ENCODE measurements around the gene FRMD4A.

The FRMD4A gene

DNA sequence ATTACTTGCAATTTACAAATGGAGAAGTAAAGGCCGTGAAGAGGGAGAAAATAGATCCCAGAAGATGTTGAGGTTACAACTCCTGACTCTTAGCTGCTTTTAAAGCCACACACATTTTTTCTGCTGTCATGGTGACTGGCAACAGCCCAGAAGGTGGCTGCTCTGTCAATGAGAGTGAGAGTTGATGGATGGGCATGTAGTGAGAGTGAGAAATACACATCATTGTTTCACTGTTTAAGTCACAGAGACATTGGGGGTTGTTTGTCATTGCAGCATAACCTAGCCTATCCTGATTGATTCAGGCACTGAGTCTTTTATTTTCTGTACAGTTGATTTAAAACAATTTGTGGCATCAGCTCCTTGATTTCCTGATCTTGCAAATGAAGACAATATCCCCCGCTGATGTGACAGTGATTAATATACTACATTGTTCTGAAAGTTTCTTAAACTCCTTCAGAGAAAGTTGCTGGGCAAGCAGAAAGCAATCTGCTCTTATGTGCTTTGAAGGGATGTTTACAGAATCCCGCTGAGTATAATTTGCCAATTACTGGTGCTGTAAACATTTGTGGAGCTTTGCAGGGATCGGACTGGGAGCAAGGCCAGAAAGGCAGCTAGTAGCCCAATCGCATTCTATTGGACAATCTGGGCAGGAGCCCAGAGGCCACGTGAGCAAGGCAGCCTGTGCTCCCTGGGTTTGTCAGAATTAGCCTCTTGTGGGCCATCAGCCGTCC lies 514.4 kb downstream of the FRMD4A start:
- no peak overlapping the region for H3K4me3 ChIP-seq (ENCODE audit: low read depth, low read length)
- TF ChIP-seq POLR2A (IDR thresholded peaks at IDR 0.05; ENCODE audit: extremely low read depth, insufficient read length), result no peak
- TF ChIP-seq MYC (IDR thresholded peaks at IDR 0.05; ENCODE audit: low read depth, low read length), result no peak
- no peak for TF ChIP-seq MAX (IDR thresholded peaks at IDR 0.05; ENCODE audit: low read depth, low read length)
- no peak for TF ChIP-seq CTCF (IDR thresholded peaks at IDR 0.05; ENCODE audit: low read depth, low read length)
- DNase-seq (ENCODE audit: low read depth), result no peak

GRCh38 chr10:13815756-13816155 lies 515.0 kb downstream of the FRMD4A start:
- DNase-seq (ENCODE audit: low read depth), result no peak
- H3K4me3 ChIP-seq (ENCODE audit: low read depth, low read length), result no peak overlapping the region
- TF ChIP-seq MYC (IDR thresholded peaks at IDR 0.05; ENCODE audit: low read depth, low read length) (no peak), CTCF (IDR thresholded peaks at IDR 0.05; ENCODE audit: low read depth, low read length) (no peak), POLR2A (IDR thresholded peaks at IDR 0.05; ENCODE audit: extremely low read depth, insufficient read length) (no peak), MAX (IDR thresholded peaks at IDR 0.05; ENCODE audit: low read depth, low read length) (no peak)

DNA sequence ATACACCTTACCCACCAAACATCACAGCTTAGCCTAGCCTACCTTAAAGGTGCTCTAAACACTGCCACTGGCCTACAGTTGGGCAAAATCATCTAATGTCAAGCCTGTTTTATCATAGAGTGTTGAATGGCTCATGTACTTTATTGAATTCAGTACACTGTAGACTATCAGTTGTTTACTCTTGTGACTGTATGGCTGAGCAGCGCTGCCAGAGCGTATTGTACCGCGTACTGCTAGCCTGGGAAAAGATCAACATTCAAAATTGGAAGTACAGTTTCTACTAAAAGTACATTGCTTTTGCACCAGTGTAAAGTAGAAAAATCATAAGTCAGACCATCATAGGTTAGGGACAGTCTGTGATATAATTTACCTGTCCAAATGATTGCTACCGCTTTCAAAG lies 517.2 kb downstream of the FRMD4A start:
- TF ChIP-seq CTCF (IDR thresholded peaks at IDR 0.05; ENCODE audit: low read depth, low read length) (no peak), MYC (IDR thresholded peaks at IDR 0.05; ENCODE audit: low read depth, low read length) (no peak), POLR2A (IDR thresholded peaks at IDR 0.05; ENCODE audit: extremely low read depth, insufficient read length) (no peak), MAX (IDR thresholded peaks at IDR 0.05; ENCODE audit: low read depth, low read length) (no peak)
- no peak for DNase-seq (ENCODE audit: low read depth)
- H3K4me3 ChIP-seq (ENCODE audit: low read depth, low read length), result no peak overlapping the region

DNA sequence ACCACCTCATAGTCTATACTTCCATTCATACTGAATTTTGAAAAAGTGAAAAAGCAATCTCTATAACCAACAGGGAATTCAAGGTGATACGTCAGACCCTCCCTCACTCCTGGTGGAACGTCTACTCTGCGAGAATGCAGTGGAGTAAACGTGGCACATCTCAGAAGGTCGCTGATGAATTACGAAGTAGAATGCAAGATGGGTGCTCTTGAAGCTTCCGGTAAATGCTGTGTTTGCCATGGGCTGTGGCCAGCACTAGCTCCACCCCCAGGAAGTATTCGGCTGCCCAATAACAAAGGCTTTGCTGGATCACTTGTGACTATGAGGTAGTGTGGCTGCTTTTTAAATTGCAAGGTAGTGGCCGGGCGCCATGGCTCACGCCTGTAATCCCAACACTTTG lies 517.9 kb downstream of the FRMD4A start:
- H3K4me3 ChIP-seq (ENCODE audit: low read depth, low read length), result no peak overlapping the region
- TF ChIP-seq MYC (IDR thresholded peaks at IDR 0.05; ENCODE audit: low read depth, low read length), result no peak
- DNase-seq (ENCODE audit: low read depth), result no peak

- H3K4me3 ChIP-seq (ENCODE audit: low read depth, low read length), result no peak overlapping the region
- TF ChIP-seq MYC (IDR thresholded peaks at IDR 0.05; ENCODE audit: low read depth, low read length) (no peak), CTCF (IDR thresholded peaks at IDR 0.05; ENCODE audit: low read depth, low read length) (no peak), POLR2A (IDR thresholded peaks at IDR 0.05; ENCODE audit: extremely low read depth, insufficient read length) (no peak), MAX (IDR thresholded peaks at IDR 0.05; ENCODE audit: low read depth, low read length) (no peak)
- DNase-seq (ENCODE audit: low read depth), result no peak
Measured at GRCh38 chr10:13810568-13810967, 520.2 kb downstream of the FRMD4A start.

GRCh38 chr10:13809427-13809826 lies 521.3 kb downstream of the FRMD4A start:
- TF ChIP-seq CTCF (IDR thresholded peaks at IDR 0.05; ENCODE audit: low read depth, low read length) (no peak), MYC (IDR thresholded peaks at IDR 0.05; ENCODE audit: low read depth, low read length) (no peak), MAX (IDR thresholded peaks at IDR 0.05; ENCODE audit: low read depth, low read length) (no peak), POLR2A (IDR thresholded peaks at IDR 0.05; ENCODE audit: extremely low read depth, insufficient read length) (no peak)
- H3K4me3 ChIP-seq (ENCODE audit: low read depth, low read length), result no peak overlapping the region
- DNase-seq (ENCODE audit: low read depth), result no peak

Measured in NB4 (cell line).